AG08396 (cell line): Measurements from ENCODE around the gene MAML2.

Experiments used
- DNase-seq: peaks from one replicate; pipeline ENCODE4 v3.0.0; 2012; ENCODE audit warnings: low spot score, mixed read lengths

MAML2 gene

GRCh38 chr11:96155627-96156378, 187.2 kb downstream of the MAML2 start:
- DNase-seq, result peak; percentile 78

GRCh38 chr11:96154802-96155520, 188.0 kb downstream of the MAML2 start:
- DNase-seq, result peak; percentile 29

DNA sequence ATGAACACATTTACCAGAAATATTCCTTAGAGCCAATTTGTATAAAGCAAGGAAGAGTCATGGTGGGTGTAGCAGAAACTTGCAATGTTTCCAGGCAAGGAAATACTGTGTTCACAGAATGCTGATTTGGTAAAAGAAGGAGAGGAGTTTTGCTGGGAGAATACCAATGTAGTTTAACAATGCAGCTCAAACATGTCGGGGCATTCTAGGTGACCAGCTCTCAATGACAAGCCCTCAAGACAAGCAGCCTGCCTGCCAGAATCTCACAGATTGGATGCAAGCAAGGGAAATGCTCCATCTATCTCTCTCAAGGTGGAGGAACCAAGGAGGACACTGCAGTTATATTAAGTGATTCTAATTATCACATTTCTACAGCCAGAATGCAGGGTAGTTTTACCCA, 190.4 kb downstream of the MAML2 start:
- no peak for DNase-seq

DNA sequence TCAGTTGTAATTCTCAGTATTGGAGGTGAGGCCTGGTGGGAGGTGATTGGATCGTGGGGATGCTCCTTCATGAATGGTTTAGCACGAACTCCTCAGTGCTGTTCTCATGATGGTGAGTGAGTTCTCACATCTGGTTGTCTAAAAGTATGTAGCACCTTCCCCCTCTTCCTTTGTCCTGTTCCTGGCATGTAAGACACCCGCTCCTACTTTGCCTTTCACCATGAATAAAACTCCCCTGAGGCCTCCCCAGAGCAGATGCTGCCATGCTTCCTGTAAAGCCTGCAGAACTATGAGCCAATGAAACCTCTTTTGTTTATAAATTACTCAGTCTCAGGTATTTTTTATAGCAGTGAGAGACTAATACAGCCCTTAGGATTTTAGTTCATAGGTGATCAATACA, 191.5 kb downstream of the MAML2 start:
- no peak for DNase-seq

GRCh38 chr11:96150609-96151008, 192.4 kb downstream of the MAML2 start:
- no peak for DNase-seq

DNA sequence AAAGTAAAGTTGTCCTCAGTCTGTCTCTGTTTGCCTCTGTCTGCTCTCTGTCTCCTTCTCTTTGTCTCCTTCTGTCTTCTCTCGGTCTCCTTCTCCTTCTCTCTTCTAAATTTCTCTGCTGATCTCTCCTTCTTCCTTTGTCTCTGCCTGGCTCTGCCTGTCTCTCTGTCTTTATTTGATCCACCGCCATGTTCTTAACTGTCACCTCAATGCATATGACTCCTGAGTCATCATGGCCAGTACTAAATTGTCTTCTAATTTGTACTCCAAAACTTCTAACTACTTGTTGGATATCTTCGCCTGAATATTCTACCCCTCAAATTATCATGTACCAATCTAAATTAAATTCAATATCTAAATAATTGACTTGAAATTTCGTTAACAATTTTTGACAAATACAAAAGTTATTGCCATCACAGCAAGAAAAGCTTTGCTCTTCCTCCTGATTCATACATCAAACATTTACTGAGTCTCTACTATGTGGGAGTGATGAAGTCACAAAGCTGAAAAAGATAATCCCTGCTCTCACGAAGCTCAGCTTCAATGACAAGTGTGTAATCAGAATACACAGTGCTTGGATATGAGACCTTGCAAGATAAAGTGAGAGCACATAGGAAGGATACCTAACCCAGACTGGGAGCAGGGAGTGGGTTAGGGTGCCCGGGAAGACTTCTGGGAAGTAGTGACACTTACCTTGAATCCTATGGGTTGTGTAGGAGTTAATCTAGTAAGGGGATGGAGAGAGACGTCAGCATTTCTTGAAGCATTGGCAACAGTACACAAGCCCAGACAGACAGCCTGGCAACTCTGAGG, 193.0 kb downstream of the MAML2 start:
- peak; percentile 41 for DNase-seq

- DNase-seq, result no peak
Measured at GRCh38 chr11:96147906-96148486, 195.0 kb downstream of the MAML2 start.

- no peak for DNase-seq
Measured at GRCh38 chr11:96147186-96147585, 195.8 kb downstream of the MAML2 start.

- no peak for DNase-seq
Measured at GRCh38 chr11:96146765-96147164, 196.2 kb downstream of the MAML2 start.

DNA sequence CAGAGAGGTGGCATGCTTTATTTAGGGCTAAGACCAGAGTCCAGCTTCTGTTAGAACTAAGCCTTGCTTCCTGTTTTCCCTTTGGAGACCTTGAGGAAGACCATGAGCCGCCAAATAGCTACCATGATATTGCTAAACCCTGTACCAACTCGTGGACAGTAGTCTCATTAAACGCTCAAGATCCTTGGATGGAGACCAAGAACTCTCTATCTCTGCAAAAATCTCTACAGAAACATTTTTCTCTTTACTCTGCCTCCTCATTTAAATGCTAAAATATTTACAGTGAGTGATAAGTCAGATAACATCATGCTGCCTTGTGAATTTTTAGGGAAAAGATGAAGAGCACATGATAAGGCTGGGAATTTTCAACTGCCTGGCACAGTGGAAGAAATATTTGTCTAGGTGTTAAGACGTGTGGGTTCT, 197.8 kb downstream of the MAML2 start:
- no peak for DNase-seq

GRCh38 chr11:96144553-96144952, 198.4 kb downstream of the MAML2 start:
- no peak for DNase-seq

DNA sequence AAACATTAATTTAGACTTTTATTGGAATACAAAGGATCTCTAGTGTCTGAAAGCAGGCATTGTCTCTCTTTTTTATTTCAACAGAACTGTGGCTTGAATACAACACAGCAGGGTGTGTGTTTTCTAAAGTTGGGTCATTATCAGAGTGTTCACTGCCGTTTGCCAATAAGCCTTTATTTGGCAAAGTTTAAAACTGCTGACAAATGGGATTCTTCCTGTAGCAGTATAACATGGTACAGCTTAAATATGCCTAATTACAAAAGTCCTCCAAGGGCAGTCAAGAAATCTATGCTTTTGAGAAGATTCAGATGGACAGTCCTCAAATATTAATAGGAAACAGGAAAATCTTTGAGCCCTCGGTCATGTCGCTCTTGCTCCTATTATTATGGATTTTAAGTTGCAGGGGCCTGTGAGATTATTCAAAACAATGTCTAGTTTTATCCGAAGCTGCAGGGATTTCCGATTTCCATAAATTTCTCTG, 199.9 kb downstream of the MAML2 start:
- DNase-seq, result no peak

GRCh38 chr11:96141626-96142025, 201.4 kb downstream of the MAML2 start:
- DNase-seq, result no peak

DNA sequence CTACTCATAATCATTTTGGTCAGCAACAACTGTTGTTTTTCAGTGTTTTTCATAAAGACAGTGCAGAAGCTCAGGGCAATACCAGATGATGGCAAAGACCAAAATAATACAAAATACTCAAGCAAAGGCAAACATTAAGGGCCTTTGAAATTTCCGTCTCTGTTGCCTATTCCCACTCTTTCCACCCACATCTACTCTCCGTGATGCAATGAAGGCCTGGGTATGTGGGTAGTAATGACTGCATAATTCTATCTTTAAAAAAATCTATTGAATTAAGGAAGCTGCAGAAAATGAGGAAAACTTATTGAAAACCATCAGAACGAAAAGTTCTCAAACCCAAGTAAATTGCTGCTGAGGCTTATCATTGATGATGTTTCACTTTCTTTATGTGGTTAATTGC, 203.3 kb downstream of the MAML2 start:
- DNase-seq, result no peak

DNA sequence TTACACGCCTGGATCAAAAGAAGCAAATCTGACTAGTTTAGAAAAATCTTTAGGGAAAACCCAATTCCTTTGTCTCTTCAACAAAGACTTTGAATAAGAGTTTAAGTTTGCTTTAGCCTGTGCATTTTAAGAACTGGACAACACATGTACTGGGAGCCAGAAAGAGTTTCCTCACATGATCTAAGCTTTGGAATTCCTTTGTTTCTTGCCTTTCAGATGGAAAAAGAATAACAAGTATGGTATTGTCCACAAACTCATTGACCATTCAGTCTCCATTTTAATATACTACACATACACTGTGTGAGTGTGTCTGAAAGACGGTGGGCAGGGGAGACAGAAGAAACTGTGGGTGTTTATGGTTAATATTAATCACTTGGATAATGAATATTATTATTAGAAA, 205.6 kb downstream of the MAML2 start:
- DNase-seq, result no peak

- no peak for DNase-seq
Measured at GRCh38 chr11:96136613-96137298, 206.2 kb downstream of the MAML2 start.

GRCh38 chr11:96134602-96135001, 208.4 kb downstream of the MAML2 start:
- no peak for DNase-seq

DNA sequence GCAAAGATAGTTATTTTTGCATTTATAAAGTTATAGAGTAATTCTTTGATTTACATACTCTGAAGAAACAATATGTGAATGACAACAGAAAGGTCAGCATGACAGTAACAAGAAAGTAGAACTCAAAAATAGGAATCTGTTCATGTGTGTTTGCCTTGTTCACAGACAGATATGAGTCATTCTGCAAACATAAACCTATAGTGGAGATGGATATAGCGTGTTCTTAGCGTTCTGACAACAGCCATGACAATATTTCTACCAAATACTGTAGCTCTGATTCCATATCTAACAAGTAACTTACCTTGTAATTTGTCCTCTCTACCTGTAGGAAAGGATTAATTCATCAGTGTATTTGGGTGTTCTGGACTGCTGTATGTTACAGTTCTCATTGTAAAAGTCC, 210.6 kb downstream of the MAML2 start:
- no peak for DNase-seq

- DNase-seq, result no peak
Measured at GRCh38 chr11:96130061-96130620, 212.9 kb downstream of the MAML2 start.

- no peak for DNase-seq
Measured at GRCh38 chr11:96127596-96127959, 215.4 kb downstream of the MAML2 start.

GRCh38 chr11:96126917-96127595, 215.9 kb downstream of the MAML2 start:
- no peak for DNase-seq
